PC-3 (cell line): ENCODE measurements around the gene RNASE12. TPM values are rescaled to one million over a fixed set of nuclear protein-coding genes. Genes with fewer than 3 reads are reported as not detected.

Experiments
- ATAC-seq: fragments of 200-7000 bp; cut with Tn5 transposase; 2 replicates; pipeline ENCODE4 v1.9.1; 2020; ENCODE audit warnings: mild to moderate bottlenecking, moderate library complexity
- BruUV-seq: library from RNA; stranded (reverse); fragments of 400-500 nt; replicated peaks from 2 replicates; lab custom pipeline; 2021; lab: Mats Ljungman, UMichigan
- CTCF ChIA-PET: fragments of 300-600 bp; sonication (Branson Sonifier 250); formaldehyde crosslinking; loops from one replicate; lab custom pipeline; 2022; ENCODE audit warnings: antibody characterized with exemption; lab: Charles Lee
- POLR2A ChIA-PET: fragments of 300-600 bp; sonication (Branson Sonifier 250); formaldehyde crosslinking; loops from one replicate; lab custom pipeline; 2022; ENCODE audit warnings: antibody characterized with exemption; ENCODE audit not compliant: unreplicated experiment; lab: Charles Lee
- DNase-seq: peaks from one replicate; pipeline ENCODE4 v3.0.0-alpha.2; 2015
- H2AFZ ChIP-seq: fragments of 300-600 bp; sonication (generic); 2 replicates; pipeline ENCODE4 v1.6.0; 2016; ENCODE audit warnings: antibody characterized with exemption, low read length
- H3F3A ChIP-seq: fragments of 300-600 bp; sonication (generic); one replicate; pipeline ENCODE4 v1.6.0; 2017; ENCODE audit warnings: antibody characterized with exemption, low read length, control low read depth, mild to moderate bottlenecking; ENCODE audit not compliant: unreplicated experiment
- H3K27ac ChIP-seq: fragments of 300-600 bp; sonication (generic); 2 replicates; pipeline ENCODE4 v1.5.1; 2016; ENCODE audit warnings: mild to moderate bottlenecking, low read length
- H3K27me3 ChIP-seq: fragments of 300-600 bp; sonication (generic); 2 replicates; pipeline ENCODE4 v1.6.1; 2016; ENCODE audit warnings: low read length, mixed read lengths
- H3K36me3 ChIP-seq: fragments of 300-600 bp; sonication (generic); 2 replicates; pipeline ENCODE4 v1.6.1; 2016; ENCODE audit warnings: low read depth, mixed run types, low read length, mixed read lengths
- H3K4me1 ChIP-seq: fragments of 300-600 bp; sonication (generic); 2 replicates; pipeline ENCODE4 v1.5.1; 2016; ENCODE audit warnings: low read length; ENCODE audit not compliant: insufficient read depth
- H3K4me2 ChIP-seq: fragments of 300-600 bp; sonication (generic); 2 replicates; pipeline ENCODE4 v1.6.0; 2016; ENCODE audit warnings: low read length
- H3K4me3 ChIP-seq: fragments of 300-600 bp; sonication (generic); 2 replicates; pipeline ENCODE4 v1.5.1; 2016; ENCODE audit warnings: mild to moderate bottlenecking, low read length, mixed read lengths
- H3K79me2 ChIP-seq: fragments of 300-600 bp; sonication (generic); 2 replicates; pipeline ENCODE4 v1.6.1; 2017; ENCODE audit warnings: low read length, mixed read lengths
- H3K9ac ChIP-seq: fragments of 300-600 bp; sonication (generic); 2 replicates; pipeline ENCODE4 v1.6.0; 2016; ENCODE audit warnings: mild to moderate bottlenecking, low read length
- H3K9me2 ChIP-seq: fragments of 300-600 bp; sonication (generic); replicated peaks from 2 replicates; pipeline ENCODE4 v1.6.1; 2016; ENCODE audit warnings: mixed run types, low read length, mixed read lengths
- H3K9me3 ChIP-seq: fragments of 300-600 bp; sonication (generic); 2 replicates; pipeline ENCODE4 v1.6.1; 2016; ENCODE audit warnings: low read length, mixed read lengths
- H4K20me1 ChIP-seq: fragments of 300-600 bp; sonication (generic); 2 replicates; pipeline ENCODE4 v1.6.1; 2016; ENCODE audit warnings: low read length, mixed read lengths
- CTCF ChIP-seq: fragments of 300-600 bp; sonication (generic); conservative IDR thresholded peaks from 2 replicates; pipeline ENCODE4 v1.5.1; 2017; ENCODE audit warnings: antibody characterized with exemption, low read depth, mild to moderate bottlenecking, low read length
- EZH2 ChIP-seq: fragments of 300-600 bp; sonication (generic); IDR thresholded peaks from one replicate; pipeline ENCODE4 v1.6.1; 2017; ENCODE audit warnings: antibody characterized with exemption, mild to moderate bottlenecking, low read length; ENCODE audit not compliant: unreplicated experiment
- EZH2phosphoT487 ChIP-seq: fragments of 300-600 bp; sonication (generic); IDR thresholded peaks from 2 replicates; pipeline ENCODE4 v1.6.1; 2018; ENCODE audit warnings: mild to moderate bottlenecking, antibody characterized with exemption, low read length, borderline replicate concordance
- intact Hi-C: fragments of 100-400 bp; cut with micrococcal nuclease; formaldehyde crosslinking; loops from 2 replicates; pipeline ENCODE4 v1.9.0; 2023
- total RNA-seq: library from RNA; depleted of rRNA; stranded (reverse); fragments of >200 nt; gene quantifications from 2 replicates; pipeline ENCODE4 v1.2.3, GENCODE V29; 2014

RNASE12 gene
- total RNA-seq, 1 experiment from 2014 or later, result not detected

GRCh38 chr14:20632448-20632830 lies 41.3 kb upstream of the RNASE12 start:
- Histone ChIP-seq H3K4me3 (peak overlapping the region; percentile 70), H3F3A (no peaks in the 10 kb centered on the region), H3K4me1 (peaks cover 16% of the 10 kb centered on the region; the same call in 1 of the 2 replicates), H3K9me3 (no peaks in the 10 kb centered on the region), H3K9me2 (no peaks in the 10 kb centered on the region), H3K9ac (no peak overlapping the region), H3K36me3 (no peaks in the 10 kb centered on the region), H2AFZ (peak overlapping the region; percentile 51), H3K27ac (no peak overlapping the region), H3K4me2 (peak overlapping the region; percentile 91), H3K79me2 (no peaks in the 10 kb centered on the region), H4K20me1 (no peaks in the 10 kb centered on the region), H3K27me3 (no peaks in the 10 kb centered on the region)
- BruUV-seq, result no TSS peak
- ChIA-PET POLR2A (no interaction called here), CTCF (interaction anchor here (1.1 kb wide), 1 partner anchor 58 kb away, joined by 3 read pairs; no protein-coding TSS in a partner anchor)
- no peak for TF ChIP-seq CTCF
- TF ChIP-seq EZH2phosphoT487, result no peak
- no peak for TF ChIP-seq EZH2
- peak; percentile 13 for DNase-seq
- ATAC-seq, result peak; percentile 4
- intact Hi-C loops, result loop anchor here (1.0 kb wide), 1 partner anchor 19 kb away; no protein-coding TSS in a partner anchor

GRCh38 chr14:20631880-20632389 lies 40.8 kb upstream of the RNASE12 start:
- peak; percentile 46 for ATAC-seq
- POLR2A ChIA-PET, result no interaction called here
- Histone ChIP-seq H3K9me3 (no peaks in the 10 kb centered on the region), H3K27ac (no peak overlapping the region), H3K79me2 (no peaks in the 10 kb centered on the region), H3K4me2 (peak overlapping the region; percentile 91), H3K9ac (no peak overlapping the region), H2AFZ (peak overlapping the region; percentile 66), H3K4me1 (peaks cover 21% of the 10 kb centered on the region; the same call in 1 of the 2 replicates), H3F3A (no peaks in the 10 kb centered on the region), H3K9me2 (no peaks in the 10 kb centered on the region), H3K27me3 (no peaks in the 10 kb centered on the region), H3K4me3 (peak overlapping the region; percentile 70), H4K20me1 (no peaks in the 10 kb centered on the region), H3K36me3 (no peaks in the 10 kb centered on the region)
- CTCF ChIA-PET, result interaction anchor here (1.1 kb wide), 1 partner anchor 59 kb away, joined by 3 read pairs; no protein-coding TSS in a partner anchor
- BruUV-seq, result no TSS peak
- intact Hi-C loops, result loop anchor here (1.0 kb wide), 2 partner anchors 19 to 49 kb away; no protein-coding TSS in a partner anchor
- DNase-seq, result peak; percentile 81
- TF ChIP-seq CTCF (no peak), EZH2phosphoT487 (no peak), EZH2 (no peak)
